OCI-LY7 (cell line): ENCODE measurements around the gene EP400. TPM values are rescaled to one million over a fixed set of nuclear protein-coding genes. Genes with fewer than 3 reads are reported as not detected.

Experiments used
- BruUV-seq: library from RNA; stranded (reverse); fragments of 400-500 nt; replicated peaks from 2 replicates; lab custom pipeline; 2021; lab: Mats Ljungman, UMichigan
- CTCF ChIA-PET: fragments of 300-600 bp; sonication (Branson Sonifier 250); formaldehyde crosslinking; loops from one replicate; lab custom pipeline; 2022; ENCODE audit warnings: antibody characterized with exemption; ENCODE audit not compliant: unreplicated experiment; lab: Charles Lee
- POLR2A ChIA-PET: fragments of 300-600 bp; sonication (Branson Sonifier 250); formaldehyde crosslinking; loops from one replicate; lab custom pipeline; 2022; ENCODE audit warnings: antibody characterized with exemption; lab: Charles Lee
- DNase-seq: peaks from one replicate; pipeline ENCODE4 v3.0.0-alpha.2; 2015; ENCODE audit warnings: low spot score
- H2AFZ ChIP-seq: fragments of 200-600 bp; sonication (generic), shearing (Covaris generic); 2 replicates; pipeline ENCODE4 v1.6.1; 2014; ENCODE audit warnings: mild to moderate bottlenecking, antibody characterized with exemption, low read length, moderate library complexity
- H3K27ac ChIP-seq: fragments of 200-600 bp; sonication (generic); 2 replicates; pipeline ENCODE4 v1.5.1; 2014; ENCODE audit warnings: mixed run types, low read depth, mild to moderate bottlenecking, moderate library complexity, low read length, inconsistent platforms; ENCODE audit not compliant: poor library complexity, severe bottlenecking
- H3K36me3 ChIP-seq: fragments of 200-600 bp; sonication (generic); 2 replicates; pipeline ENCODE4 v1.6.1; 2014; ENCODE audit warnings: mild to moderate bottlenecking, antibody characterized with exemption, low read length, moderate library complexity, mixed read lengths; ENCODE audit not compliant: insufficient read depth
- H3K4me1 ChIP-seq: fragments of 200-600 bp; sonication (generic); 2 replicates; pipeline ENCODE4 v1.5.1; 2014; ENCODE audit warnings: mild to moderate bottlenecking, low read length; ENCODE audit not compliant: insufficient read depth, poor library complexity, severe bottlenecking
- H3K4me2 ChIP-seq: fragments of 200-600 bp; sonication (generic); 2 replicates; pipeline ENCODE4 v1.6.1; 2014; ENCODE audit warnings: mild to moderate bottlenecking, low read length
- H3K4me3 ChIP-seq: fragments of 200-600 bp; sonication (generic); 2 replicates; pipeline ENCODE4 v1.5.1; 2014; ENCODE audit warnings: mild to moderate bottlenecking, low read depth, low read length; ENCODE audit not compliant: poor library complexity, severe bottlenecking
- H3K79me2 ChIP-seq: fragments of 200-600 bp; sonication (generic); 2 replicates; pipeline ENCODE4 v1.6.1; 2016; ENCODE audit warnings: low read depth, mild to moderate bottlenecking, low read length, moderate library complexity, mixed read lengths; ENCODE audit not compliant: insufficient read depth
- H3K9me2 ChIP-seq: fragments of 200-600 bp; sonication (generic); 2 replicates; pipeline ENCODE4 v1.6.1; 2016; ENCODE audit warnings: mild to moderate bottlenecking, low read length, mixed read lengths; ENCODE audit not compliant: insufficient read depth
- H3K9me3 ChIP-seq: fragments of 200-600 bp; sonication (generic); 2 replicates; pipeline ENCODE4 v1.6.1; 2014; ENCODE audit warnings: mild to moderate bottlenecking, mixed run types, low read length, mixed read lengths
- H4K20me1 ChIP-seq: fragments of 200-600 bp; sonication (generic); 2 replicates; pipeline ENCODE4 v1.6.1; 2014; ENCODE audit warnings: mild to moderate bottlenecking, antibody characterized with exemption, low read length, moderate library complexity, mixed read lengths; ENCODE audit not compliant: insufficient read depth
- CTCF ChIP-seq: fragments of 200-600 bp; sonication (generic); conservative IDR thresholded peaks from 2 replicates; pipeline ENCODE4 v1.5.1; 2014; ENCODE audit warnings: mild to moderate bottlenecking, antibody characterized with exemption, low read length, moderate library complexity, mixed read lengths
- EZH2phosphoT487 ChIP-seq: fragments of 200-600 bp; sonication (generic); IDR thresholded peaks from 2 replicates; pipeline ENCODE4 v1.6.1; 2018; ENCODE audit warnings: low read depth, borderline replicate concordance, mild to moderate bottlenecking, mixed run types, antibody characterized with exemption, low read length, moderate library complexity, mixed read lengths
- intact Hi-C: fragments of 100-400 bp; cut with micrococcal nuclease; formaldehyde crosslinking; loops from one replicate; pipeline ENCODE4 v1.10.0; 2022; ENCODE audit not compliant: unreplicated experiment
- total RNA-seq, 2 experiments: library from RNA; depleted of rRNA in 1 of 2; stranded (reverse); fragments of >200 nt in 1 of 2; shearing (Covaris generic) in 1 of 2; gene quantifications; 2 replicates each; pipeline ENCODE4 v1.2.3, GENCODE V29; 2014 to 2022

Gene EP400
- total RNA-seq, 2 experiments from 2014 or later = 20.7 to 56.2 TPM

GRCh38 chr12:132118876-132119275 lies 169.1 kb downstream of the EP400 start:
- no peak overlapping the region for H3K27ac ChIP-seq
- no peak for DNase-seq
- no peaks in the 10 kb centered on the region for H3K9me2 ChIP-seq
- POLR2A ChIA-PET = no interaction called here
- H3K4me1 ChIP-seq = no peaks in the 10 kb centered on the region
- H4K20me1 ChIP-seq = no peaks in the 10 kb centered on the region
- H3K4me2 ChIP-seq = no peak overlapping the region
- BruUV-seq = no TSS peak
- H3K79me2 ChIP-seq = no peaks in the 10 kb centered on the region
- CTCF ChIA-PET = no interaction called here
- TF ChIP-seq EZH2phosphoT487 (no peak), CTCF (no peak)
- no peaks in the 10 kb centered on the region for H3K9me3 ChIP-seq
- H2AFZ ChIP-seq = no peak overlapping the region
- H3K36me3 ChIP-seq = peaks cover 73% of the 10 kb centered on the region
- intact Hi-C loops = no loop called here
- no peak overlapping the region for H3K4me3 ChIP-seq

- no TSS peak for BruUV-seq
- H3K9me3 ChIP-seq = no peaks in the 10 kb centered on the region
- H3K27ac ChIP-seq = no peak overlapping the region
- H3K4me1 ChIP-seq = no peaks in the 10 kb centered on the region
- no peak overlapping the region for H2AFZ ChIP-seq
- intact Hi-C loops = no loop called here
- H3K36me3 ChIP-seq = peaks cover 73% of the 10 kb centered on the region
- DNase-seq = no peak
- H4K20me1 ChIP-seq = no peaks in the 10 kb centered on the region
- ChIA-PET POLR2A (no interaction called here), CTCF (no interaction called here)
- no peak overlapping the region for H3K4me3 ChIP-seq
- no peak overlapping the region for H3K4me2 ChIP-seq
- TF ChIP-seq CTCF (no peak), EZH2phosphoT487 (no peak)
- no peaks in the 10 kb centered on the region for H3K79me2 ChIP-seq
- no peaks in the 10 kb centered on the region for H3K9me2 ChIP-seq
Measured at GRCh38 chr12:132121283-132121682, 171.5 kb downstream of the EP400 start.

- BruUV-seq = no TSS peak
- H3K4me2 ChIP-seq = no peak overlapping the region
- CTCF ChIA-PET = no interaction called here
- no peaks in the 10 kb centered on the region for H3K4me1 ChIP-seq
- H2AFZ ChIP-seq = no peak overlapping the region
- peaks cover 85% of the 10 kb centered on the region for H3K36me3 ChIP-seq
- no peaks in the 10 kb centered on the region for H3K79me2 ChIP-seq
- H3K9me3 ChIP-seq = peaks cover 16% of the 10 kb centered on the region; the same call in 1 of the 2 replicates
- DNase-seq = no peak
- intact Hi-C loops = no loop called here
- no peak for TF ChIP-seq EZH2phosphoT487
- TF ChIP-seq CTCF = no peak
- H3K9me2 ChIP-seq = no peaks in the 10 kb centered on the region
- no peaks in the 10 kb centered on the region for H4K20me1 ChIP-seq
- POLR2A ChIA-PET = no interaction called here
- no peak overlapping the region for H3K27ac ChIP-seq
- no peak overlapping the region for H3K4me3 ChIP-seq
Measured at GRCh38 chr12:132123970-132124765, 174.4 kb downstream of the EP400 start.
